ENCODE results near the gene MCL1.

MCL1 gene

DNA sequence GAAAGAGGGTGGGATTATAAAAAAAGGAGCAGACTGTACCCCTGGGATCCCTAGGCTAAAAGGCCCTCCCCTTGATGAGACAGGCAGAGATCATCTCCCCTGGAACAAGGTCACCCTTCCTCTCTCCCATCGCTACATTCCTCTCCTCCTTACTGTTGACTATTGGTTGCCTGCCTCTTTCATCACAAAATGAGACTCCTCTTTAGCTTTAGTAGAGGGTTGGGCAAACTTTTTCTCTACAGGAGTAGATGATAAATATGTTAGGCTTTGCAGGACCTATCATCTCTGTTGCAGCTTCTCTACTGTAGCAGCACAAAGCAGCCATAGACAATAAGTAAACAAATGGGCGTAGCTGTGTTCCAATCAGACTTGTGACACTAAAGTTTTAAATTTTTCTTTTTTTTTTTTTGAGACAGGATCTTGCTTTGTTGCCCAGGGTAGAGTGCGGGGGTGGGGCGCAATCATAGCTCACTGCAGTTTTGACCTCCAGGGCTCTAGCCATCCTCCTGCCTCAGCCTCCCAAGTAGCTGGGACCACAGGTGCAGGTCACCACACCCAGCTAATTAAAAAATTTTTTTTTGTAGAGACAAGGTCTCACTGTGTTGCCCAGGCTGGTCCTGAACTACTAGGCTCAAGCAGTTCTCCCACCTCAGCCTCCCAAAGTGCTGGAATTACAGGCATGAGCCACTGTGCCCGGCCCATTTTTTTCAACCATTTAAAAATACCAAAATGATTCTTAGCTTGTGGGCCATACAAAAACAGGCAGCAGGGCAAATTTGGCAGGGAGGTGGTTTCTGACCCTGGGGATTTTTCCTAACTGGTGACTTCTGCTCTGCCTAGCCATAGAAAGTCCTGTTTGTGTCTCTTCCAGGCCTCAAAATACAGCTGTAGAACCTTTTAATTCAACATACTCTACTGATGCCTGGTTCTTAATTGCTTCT lies 15.1 kb downstream of the MCL1 start (continued):
- no peak for TF ChIP-seq ZNF600 (tag by site-specific recombination; IDR thresholded peaks at IDR 0.05)

DNA sequence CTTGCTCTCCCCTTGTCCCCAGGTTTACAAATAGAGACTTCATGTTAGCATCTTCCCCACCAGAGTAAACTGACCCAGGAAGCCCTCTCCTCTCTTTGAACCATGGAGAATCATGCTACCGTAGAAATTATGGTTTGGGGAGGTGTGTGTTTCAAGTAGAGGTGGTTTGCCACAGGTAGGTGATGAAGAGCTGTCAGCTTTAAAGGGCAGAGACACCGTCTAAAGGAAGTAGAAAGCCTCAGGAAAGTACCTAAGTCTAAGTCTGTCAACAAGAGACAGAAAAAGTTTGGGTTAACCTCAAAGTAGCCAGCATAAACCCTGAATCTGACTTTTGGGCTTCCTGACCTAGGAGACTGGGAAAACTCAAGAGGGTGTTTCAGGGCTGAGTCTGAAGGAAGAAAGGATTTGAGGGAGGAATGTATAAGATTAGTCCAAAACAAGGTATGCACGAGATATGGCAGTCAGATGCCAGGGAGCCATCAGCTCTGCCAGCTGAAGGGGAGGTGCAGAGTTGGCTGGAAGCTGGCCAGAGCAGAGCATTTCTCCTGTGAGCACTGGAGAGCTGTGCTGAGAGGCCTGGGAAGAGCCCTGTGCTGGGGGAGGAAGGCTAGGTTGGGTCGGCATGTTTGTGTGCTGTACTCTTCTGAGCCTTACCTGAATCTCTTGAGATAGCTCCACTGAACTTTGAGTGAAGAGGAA lies 15.9 kb downstream of the MCL1 start:
- peaks cover 31% of the 10 kb centered on the region for H3K4me1 ChIP-seq (ENCODE audit: control insufficient read depth, insufficient read depth, low read length)
- peak overlapping the region; percentile 96 for H3K27ac ChIP-seq (ENCODE audit: extremely low read depth, low read depth, low read length)
- H3K36me3 ChIP-seq (ENCODE audit: control insufficient read depth in 2 of 2, insufficient read depth in 1 of 2, low read length in 2 of 2): no peaks in the 10 kb centered on the region
- no peaks in the 10 kb centered on the region for H3K9me3 ChIP-seq (ENCODE audit: control insufficient read depth, insufficient read depth, low read depth, low read length)
- no peak overlapping the region for H3K4me3 ChIP-seq (ENCODE audit: low read depth, low read length)
- CTCF ChIA-PET: interaction anchor here (0.6 to 5.1 kb wide), 10 partner anchors 8 to 267 kb away, joined by 3 to 62 read pairs (median 6); partner anchors contain the start of genes GOLPH3L and MCL1
- POLR2A ChIA-PET: interaction anchor here (0.5 to 8.8 kb wide), 2 partner anchors 10 to 60 kb away, joined by 3 to 272 read pairs; partner anchors contain the start of gene MCL1
- TF ChIP-seq EGR2 (tag by site-specific recombination; IDR thresholded peaks at IDR 0.05; ENCODE audit: low read depth) (no peak), ZNF501 (tag by site-specific recombination; IDR thresholded peaks at IDR 0.05) (no peak), ZNF2 (tag by site-specific recombination; IDR thresholded peaks at IDR 0.05) (no peak), ZNF292 (tag by site-specific recombination; IDR thresholded peaks at IDR 0.05; ENCODE audit: borderline replicate concordance, low read depth) (no peak), MYNN (tag by site-specific recombination; IDR thresholded peaks at IDR 0.05; ENCODE audit: borderline replicate concordance) (no peak), ZNF792 (tag by site-specific recombination; IDR thresholded peaks at IDR 0.05) (no peak), ZNF571 (tag by site-specific recombination; IDR thresholded peaks at IDR 0.05) (no peak), KLF7 (tag by site-specific recombination; IDR thresholded peaks at IDR 0.05; ENCODE audit: borderline replicate concordance) (no peak), ELK4 (IDR thresholded peaks at IDR 0.05; ENCODE audit: borderline replicate concordance, low read depth, low read length) (no peak), ZNF394 (tag by site-specific recombination; IDR thresholded peaks at IDR 0.05; ENCODE audit: borderline replicate concordance) (no peak), ZSCAN23 (tag by site-specific recombination; IDR thresholded peaks at IDR 0.05) (no peak), ZNF24 (tag by site-specific recombination; IDR thresholded peaks at IDR 0.05) (no peak), ZNF266 (tag by site-specific recombination; IDR thresholded peaks at IDR 0.05; ENCODE audit: low read depth) (no peak), ZNF148 (tag by site-specific recombination; IDR thresholded peaks at IDR 0.05; ENCODE audit: borderline replicate concordance) (no peak), ZFP3 (tag by site-specific recombination; IDR thresholded peaks at IDR 0.05; ENCODE audit: low read depth) (no peak), ZNF600 (tag by site-specific recombination; IDR thresholded peaks at IDR 0.05) (peak; percentile 93), ZEB2 (tag by site-specific recombination; IDR thresholded peaks at IDR 0.05) (no peak), ZNF514 (tag by site-specific recombination; IDR thresholded peaks at IDR 0.05) (no peak), ZNF112 (tag by site-specific recombination; IDR thresholded peaks at IDR 0.05) (no peak), GLI4 (tag by site-specific recombination; IDR thresholded peaks at IDR 0.05) (no peak)
- TF ChIP-seq, protein P1, sequence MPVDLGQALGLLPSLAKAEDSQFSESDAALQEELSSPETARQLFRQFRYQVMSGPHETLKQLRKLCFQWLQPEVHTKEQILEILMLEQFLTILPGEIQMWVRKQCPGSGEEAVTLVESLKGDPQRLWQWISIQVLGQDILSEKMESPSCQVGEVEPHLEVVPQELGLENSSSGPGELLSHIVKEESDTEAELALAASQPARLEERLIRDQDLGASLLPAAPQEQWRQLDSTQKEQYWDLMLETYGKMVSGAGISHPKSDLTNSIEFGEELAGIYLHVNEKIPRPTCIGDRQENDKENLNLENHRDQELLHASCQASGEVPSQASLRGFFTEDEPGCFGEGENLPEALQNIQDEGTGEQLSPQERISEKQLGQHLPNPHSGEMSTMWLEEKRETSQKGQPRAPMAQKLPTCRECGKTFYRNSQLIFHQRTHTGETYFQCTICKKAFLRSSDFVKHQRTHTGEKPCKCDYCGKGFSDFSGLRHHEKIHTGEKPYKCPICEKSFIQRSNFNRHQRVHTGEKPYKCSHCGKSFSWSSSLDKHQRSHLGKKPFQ (tag by site-specific recombination; IDR thresholded peaks at IDR 0.05): no peak
- TF ChIP-seq, protein P2, sequence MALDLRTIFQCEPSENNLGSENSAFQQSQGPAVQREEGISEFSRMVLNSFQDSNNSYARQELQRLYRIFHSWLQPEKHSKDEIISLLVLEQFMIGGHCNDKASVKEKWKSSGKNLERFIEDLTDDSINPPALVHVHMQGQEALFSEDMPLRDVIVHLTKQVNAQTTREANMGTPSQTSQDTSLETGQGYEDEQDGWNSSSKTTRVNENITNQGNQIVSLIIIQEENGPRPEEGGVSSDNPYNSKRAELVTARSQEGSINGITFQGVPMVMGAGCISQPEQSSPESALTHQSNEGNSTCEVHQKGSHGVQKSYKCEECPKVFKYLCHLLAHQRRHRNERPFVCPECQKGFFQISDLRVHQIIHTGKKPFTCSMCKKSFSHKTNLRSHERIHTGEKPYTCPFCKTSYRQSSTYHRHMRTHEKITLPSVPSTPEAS (tag by site-specific recombination; IDR thresholded peaks at IDR 0.05): no peak
- TF ChIP-seq, protein P3, sequence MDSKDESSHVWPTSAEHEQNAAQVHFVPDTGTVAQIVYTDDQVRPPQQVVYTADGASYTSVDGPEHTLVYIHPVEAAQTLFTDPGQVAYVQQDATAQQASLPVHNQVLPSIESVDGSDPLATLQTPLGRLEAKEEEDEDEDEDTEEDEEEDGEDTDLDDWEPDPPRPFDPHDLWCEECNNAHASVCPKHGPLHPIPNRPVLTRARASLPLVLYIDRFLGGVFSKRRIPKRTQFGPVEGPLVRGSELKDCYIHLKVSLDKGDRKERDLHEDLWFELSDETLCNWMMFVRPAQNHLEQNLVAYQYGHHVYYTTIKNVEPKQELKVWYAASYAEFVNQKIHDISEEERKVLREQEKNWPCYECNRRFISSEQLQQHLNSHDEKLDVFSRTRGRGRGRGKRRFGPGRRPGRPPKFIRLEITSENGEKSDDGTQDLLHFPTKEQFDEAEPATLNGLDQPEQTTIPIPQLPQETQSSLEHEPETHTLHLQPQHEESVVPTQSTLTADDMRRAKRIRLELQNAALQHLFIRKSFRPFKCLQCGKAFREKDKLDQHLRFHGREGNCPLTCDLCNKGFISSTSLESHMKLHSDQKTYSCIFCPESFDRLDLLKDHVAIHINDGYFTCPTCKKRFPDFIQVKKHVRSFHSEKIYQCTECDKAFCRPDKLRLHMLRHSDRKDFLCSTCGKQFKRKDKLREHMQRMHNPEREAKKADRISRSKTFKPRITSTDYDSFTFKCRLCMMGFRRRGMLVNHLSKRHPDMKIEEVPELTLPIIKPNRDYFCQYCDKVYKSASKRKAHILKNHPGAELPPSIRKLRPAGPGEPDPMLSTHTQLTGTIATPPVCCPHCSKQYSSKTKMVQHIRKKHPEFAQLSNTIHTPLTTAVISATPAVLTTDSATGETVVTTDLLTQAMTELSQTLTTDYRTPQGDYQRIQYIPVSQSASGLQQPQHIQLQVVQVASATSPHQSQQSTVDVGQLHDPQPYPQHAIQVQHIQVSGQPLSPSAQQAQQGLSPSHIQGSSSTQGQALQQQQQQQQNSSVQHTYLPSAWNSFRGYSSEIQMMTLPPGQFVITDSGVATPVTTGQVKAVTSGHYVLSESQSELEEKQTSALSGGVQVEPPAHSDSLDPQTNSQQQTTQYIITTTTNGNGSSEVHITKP (tag by site-specific recombination; IDR thresholded peaks at IDR 0.05): peak; percentile 87

Data from HEK293 (cell line).